ENCODE measurements around the gene CDH23. TPM values are rescaled to one million over a fixed set of nuclear protein-coding genes. Genes with fewer than 3 reads are reported as not detected.

The CDH23 gene
- polyA plus RNA-seq, 1 experiment, result 0.01 TPM

DNA sequence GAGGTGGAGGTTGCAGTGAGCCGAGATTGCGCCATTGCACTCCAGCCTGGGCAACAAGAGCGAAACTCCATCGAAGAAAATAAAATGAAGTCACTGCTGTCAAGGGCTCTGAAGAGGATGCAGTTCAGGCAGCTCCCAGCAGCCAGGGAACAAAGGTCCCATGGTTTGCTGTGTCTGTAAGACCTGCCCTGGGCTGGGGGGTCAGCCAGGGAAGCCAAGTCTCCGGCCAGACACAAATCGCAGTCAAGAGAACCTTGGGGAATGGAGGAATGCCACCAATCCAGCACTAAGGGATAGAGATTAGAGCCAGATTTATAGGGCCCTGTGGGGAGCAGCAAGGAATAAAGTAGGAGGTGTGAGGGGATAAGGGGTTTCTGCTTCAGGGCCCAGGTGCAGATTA lies 405.5 kb downstream of the CDH23 start:
- ChIA-PET POLR2A (no interaction called here), CTCF (no interaction called here)
- DNase-seq (ENCODE audit: low read depth, low spot score), result no peak
- no peaks in the 10 kb centered on the region; the same call in 1 of the 2 replicates for H3K9me3 ChIP-seq (ENCODE audit: control insufficient read depth, insufficient read depth, low read length)
- peaks cover 22% of the 10 kb centered on the region for H3K27me3 ChIP-seq (ENCODE audit: control insufficient read depth, insufficient read depth, low read length)
- no peak overlapping the region for H3K27ac ChIP-seq (ENCODE audit: low read depth, low read length)
- TF ChIP-seq CTCF (IDR thresholded peaks at IDR 0.05; ENCODE audit: low read depth, low read length), result no peak
- H3K4me3 ChIP-seq (ENCODE audit: low read depth, low read length), result no peak overlapping the region

DNA sequence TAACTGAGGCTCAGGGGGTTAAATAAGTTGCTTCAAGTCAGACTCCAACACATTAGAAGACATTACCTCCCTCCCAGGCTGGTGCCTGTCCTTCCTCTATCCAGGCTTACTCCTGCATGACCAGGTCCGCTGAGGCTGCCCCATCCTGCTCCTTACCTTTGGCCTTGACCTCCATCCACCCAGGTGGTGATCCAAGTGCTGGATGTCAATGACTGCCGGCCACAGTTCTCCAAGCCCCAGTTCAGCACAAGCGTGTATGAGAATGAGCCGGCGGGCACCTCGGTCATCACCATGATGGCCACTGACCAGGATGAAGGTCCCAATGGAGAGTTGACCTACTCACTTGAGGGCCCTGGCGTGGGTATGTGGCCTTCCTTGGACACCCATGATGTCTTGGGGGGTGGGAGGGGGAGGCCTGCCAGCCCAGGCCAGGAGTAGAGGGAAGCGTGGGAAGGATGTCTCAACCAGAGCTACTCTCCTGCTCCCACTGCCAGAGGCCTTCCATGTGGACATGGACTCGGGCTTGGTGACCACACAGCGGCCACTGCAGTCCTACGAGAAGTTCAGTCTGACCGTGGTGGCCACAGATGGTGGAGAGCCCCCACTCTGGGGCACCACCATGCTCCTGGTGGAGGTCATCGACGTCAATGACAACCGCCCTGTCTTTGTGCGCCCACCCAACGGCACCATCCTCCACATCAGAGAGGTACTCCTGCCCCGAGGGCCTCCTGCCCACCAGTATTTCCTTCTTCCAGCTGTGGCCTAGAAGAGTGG lies 406.2 kb downstream of the CDH23 start:
- no peak for TF ChIP-seq CTCF (IDR thresholded peaks at IDR 0.05; ENCODE audit: low read depth, low read length)
- no peak overlapping the region for H3K27ac ChIP-seq (ENCODE audit: low read depth, low read length)
- DNase-seq (ENCODE audit: low read depth, low spot score), result no peak
- ChIA-PET POLR2A (no interaction called here), CTCF (no interaction called here)
- no peak overlapping the region for H3K4me3 ChIP-seq (ENCODE audit: low read depth, low read length)
- no peaks in the 10 kb centered on the region; the same call in 1 of the 2 replicates for H3K9me3 ChIP-seq (ENCODE audit: control insufficient read depth, insufficient read depth, low read length)
- peaks cover 24% of the 10 kb centered on the region for H3K27me3 ChIP-seq (ENCODE audit: control insufficient read depth, insufficient read depth, low read length)

DNA sequence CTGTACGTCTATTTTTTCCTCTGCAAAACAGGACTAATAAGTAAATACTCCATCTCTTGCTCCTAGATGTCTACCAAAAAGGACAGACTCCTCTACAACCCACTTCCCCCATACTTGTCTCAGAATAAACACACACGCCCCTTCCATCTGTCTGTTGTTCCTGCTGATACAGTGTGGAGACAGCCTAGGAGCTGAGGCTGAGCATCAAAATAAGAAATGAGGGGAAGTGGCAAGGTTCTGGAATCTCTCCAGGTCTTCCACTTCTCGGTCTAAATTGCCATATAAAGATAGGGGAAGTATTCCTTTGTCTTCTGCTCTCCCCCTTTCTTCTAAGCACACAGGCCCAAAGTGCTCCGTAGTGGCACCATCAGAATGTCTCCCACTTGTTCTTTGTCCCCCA lies 407.4 kb downstream of the CDH23 start:
- H3K4me3 ChIP-seq (ENCODE audit: low read depth, low read length), result no peak overlapping the region
- ChIA-PET CTCF (interaction anchor here (1.0 kb wide), 1 partner anchor 92 kb away, joined by 3 read pairs; no protein-coding TSS in a partner anchor), POLR2A (no interaction called here)
- no peak for TF ChIP-seq CTCF (IDR thresholded peaks at IDR 0.05; ENCODE audit: low read depth, low read length)
- no peak overlapping the region for H3K27ac ChIP-seq (ENCODE audit: low read depth, low read length)
- no peak for DNase-seq (ENCODE audit: low read depth, low spot score)
- peaks cover 24% of the 10 kb centered on the region for H3K27me3 ChIP-seq (ENCODE audit: control insufficient read depth, insufficient read depth, low read length)
- no peaks in the 10 kb centered on the region; the same call in 1 of the 2 replicates for H3K9me3 ChIP-seq (ENCODE audit: control insufficient read depth, insufficient read depth, low read length)

DNA sequence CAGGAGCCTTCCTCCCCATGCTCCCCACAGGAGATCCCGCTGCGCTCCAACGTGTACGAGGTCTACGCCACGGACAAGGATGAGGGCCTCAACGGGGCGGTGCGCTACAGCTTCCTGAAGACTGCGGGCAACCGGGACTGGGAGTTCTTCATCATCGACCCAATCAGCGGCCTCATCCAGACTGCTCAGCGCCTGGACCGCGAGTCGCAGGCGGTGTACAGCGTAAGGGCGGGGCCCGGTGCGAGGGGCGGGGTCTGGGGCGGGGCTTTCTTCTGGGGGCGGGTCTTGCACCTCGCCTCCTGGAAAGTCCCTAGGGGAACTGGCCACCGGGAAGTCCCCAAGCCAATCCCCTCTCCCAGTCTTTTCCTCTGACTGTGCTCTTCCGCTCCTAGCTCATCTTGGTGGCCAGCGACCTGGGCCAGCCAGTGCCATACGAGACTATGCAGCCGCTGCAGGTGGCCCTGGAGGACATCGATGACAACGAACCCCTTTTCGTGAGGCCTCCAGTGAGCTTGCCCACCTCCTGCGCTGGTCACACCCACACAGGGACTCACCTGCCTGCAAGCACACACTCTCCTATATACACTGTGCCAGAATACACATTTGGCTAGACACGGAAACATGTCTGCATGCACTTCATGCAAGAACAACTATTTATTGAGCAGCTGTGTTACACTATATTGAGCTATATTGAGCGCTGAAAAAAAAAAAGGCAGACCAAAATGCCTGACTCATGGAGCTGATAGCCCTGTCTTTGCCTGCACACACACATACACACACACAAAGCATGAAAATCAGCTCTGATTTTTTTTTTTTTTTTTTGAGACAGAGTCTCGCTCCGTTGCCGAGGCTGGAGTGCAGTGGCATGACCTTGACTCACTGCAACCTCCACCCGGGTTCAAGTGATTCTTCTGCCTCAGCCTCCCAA lies 409.3 kb downstream of the CDH23 start:
- no peak for DNase-seq (ENCODE audit: low read depth, low spot score)
- H3K9me3 ChIP-seq (ENCODE audit: control insufficient read depth, insufficient read depth, low read length), result no peaks in the 10 kb centered on the region; the same call in 1 of the 2 replicates
- no peak overlapping the region for H3K4me3 ChIP-seq (ENCODE audit: low read depth, low read length)
- POLR2A ChIA-PET, result no interaction called here
- CTCF ChIA-PET, result interaction anchor here (1.0 to 2.0 kb wide), 3 partner anchors 9 to 110 kb away, joined by 3 to 7 read pairs (median 4); no protein-coding TSS in a partner anchor
- H3K27me3 ChIP-seq (ENCODE audit: control insufficient read depth, insufficient read depth, low read length), result peaks cover 22% of the 10 kb centered on the region
- H3K27ac ChIP-seq (ENCODE audit: low read depth, low read length), result no peak overlapping the region
- no peak for TF ChIP-seq CTCF (IDR thresholded peaks at IDR 0.05; ENCODE audit: low read depth, low read length)
